Uterus (tissue), 4 donors: ENCODE measurements around the gene PTPN13. TPM values are rescaled to one million over a fixed set of nuclear protein-coding genes. Genes with fewer than 3 reads are reported as not detected.

Experiments used
- DNase-seq, 2 donors: peaks; one replicate each; pipeline ENCODE4 v3.0.0-alpha.2; 2019 to 2020
- H3K27ac ChIP-seq, 2 donors: fragments of 200-600 bp; sonication (generic); 1 replicate in 1 of 2; 2 replicates in 1 of 2; pipeline ENCODE4 v1.5.1; 2016 to 2018
- H3K27me3 ChIP-seq, 2 donors: fragments of 200-600 bp; sonication (generic); one replicate each; pipeline ENCODE4 v1.5.1; 2018 to 2019; ENCODE audit warnings: control low read depth in 1 of 2
- H3K36me3 ChIP-seq, 2 donors: fragments of 200-600 bp; sonication (generic); one replicate each; pipeline ENCODE4 v1.5.1; 2019; ENCODE audit warnings: control low read depth in 1 of 2
- H3K4me1 ChIP-seq, 2 donors: fragments of 200-600 bp; sonication (generic); one replicate each; pipeline ENCODE4 v1.5.1; 2018 to 2019; ENCODE audit warnings: control low read depth in 1 of 2
- H3K4me3 ChIP-seq, 2 donors: fragments of 200-600 bp; sonication (generic); 1 replicate in 1 of 2; 2 replicates in 1 of 2; pipeline ENCODE4 v1.5.1; 2018 to 2019; ENCODE audit warnings: mild to moderate bottlenecking in 1 of 2
- H3K9me3 ChIP-seq, 2 donors: fragments of 200-600 bp; sonication (generic); one replicate each; pipeline ENCODE4 v1.5.1; 2019; ENCODE audit warnings: control low read depth in 1 of 2
- CTCF ChIP-seq, 4 experiments: fragments of 200-600 bp in 2 of 4; fragments of 450-650 bp in 2 of 4; sonication (generic) in 2 of 4; IDR thresholded peaks; one replicate each; pipeline ENCODE4 v1.5.1; 2016 to 2019; ENCODE audit warnings: antibody characterized with exemption in 4 of 4, mild to moderate bottlenecking in 2 of 4, moderate library complexity in 1 of 4
- POLR2A ChIP-seq, 2 donors: fragments of 450-650 bp; IDR thresholded peaks; one replicate each; pipeline ENCODE4 v1.6.1; 2016; ENCODE audit warnings: antibody characterized with exemption in 2 of 2, mild to moderate bottlenecking in 1 of 2, moderate library complexity in 1 of 2
- intact Hi-C: fragments of 100-400 bp; cut with DNase I; formaldehyde crosslinking; loops from one replicate; pipeline ENCODE4 v1.15.1; 2023; ENCODE audit warnings: low total_unique reads
- total RNA-seq, 4 donors: library from RNA; depleted of rRNA in 3 of 4; stranded (reverse); fragments of >200 nt in 3 of 4; gene quantifications; one replicate each; pipeline versions ENCODE4 v1.1.0 to v1.2.4, GENCODE V29; 2014 to 2023
- donor health status: DM: yes; HTN: yes; CAD: no.

PTPN13 gene
- total RNA-seq, 4 donors from 2014 or later, result 24.3 to 79.2 (median 37.9) TPM

GRCh38 chr4:86816501-86817273 lies 222.6 kb downstream of the PTPN13 start:
- DNase-seq, result peak; percentile 39 to 52
- TF ChIP-seq POLR2A (IDR thresholded peaks at IDR 0.05) (no peak), CTCF (IDR thresholded peaks at IDR 0.05) (no peak)
- intact Hi-C loops, result no loop called here
- Histone ChIP-seq H3K27me3 (no peaks in the 10 kb centered on the region), H3K4me1 (peaks cover 0 to 5% of the 10 kb centered on the region in 2 donors), H3K27ac (peak overlapping the region; percentile 53 to 68), H3K4me3 (no peak overlapping the region), H3K9me3 (peaks cover 0 to 7% of the 10 kb centered on the region in 2 donors), H3K36me3 (no peaks in the 10 kb centered on the region)

GRCh38 chr4:86818211-86818610 lies 224.1 kb downstream of the PTPN13 start:
- Histone ChIP-seq H3K4me1 (peaks cover 0 to 5% of the 10 kb centered on the region in 2 donors), H3K27ac (no peak overlapping the region), H3K9me3 (peaks cover 0 to 7% of the 10 kb centered on the region in 2 donors), H3K36me3 (no peaks in the 10 kb centered on the region), H3K4me3 (no peak overlapping the region), H3K27me3 (no peaks in the 10 kb centered on the region)
- no peak for TF ChIP-seq CTCF (IDR thresholded peaks at IDR 0.05)
- intact Hi-C loops, result no loop called here
- DNase-seq, result no peak

- DNase-seq, result no peak
- TF ChIP-seq POLR2A (IDR thresholded peaks at IDR 0.05) (no peak), CTCF (IDR thresholded peaks at IDR 0.05) (no peak)
- Histone ChIP-seq H3K4me1 (peaks cover 0 to 5% of the 10 kb centered on the region in 2 donors), H3K4me3 (no peak overlapping the region), H3K27me3 (no peaks in the 10 kb centered on the region), H3K9me3 (peaks cover 0 to 7% of the 10 kb centered on the region in 2 donors), H3K36me3 (no peaks in the 10 kb centered on the region), H3K27ac (no peak overlapping the region)
- intact Hi-C loops, result no loop called here
Measured at GRCh38 chr4:86818841-86819240, 224.7 kb downstream of the PTPN13 start.

GRCh38 chr4:86819561-86819960 lies 225.4 kb downstream of the PTPN13 start:
- no peak overlapping the region for H3K27ac ChIP-seq
- peaks cover 0 to 7% of the 10 kb centered on the region in 2 donors for H3K9me3 ChIP-seq
- H3K4me1 ChIP-seq, result peaks cover 0 to 5% of the 10 kb centered on the region in 2 donors
- H3K27me3 ChIP-seq, result no peaks in the 10 kb centered on the region
- no peak for DNase-seq
- TF ChIP-seq CTCF (IDR thresholded peaks at IDR 0.05) (no peak), POLR2A (IDR thresholded peaks at IDR 0.05) (no peak)
- intact Hi-C loops, result no loop called here
- H3K4me3 ChIP-seq, result no peak overlapping the region
- no peaks in the 10 kb centered on the region for H3K36me3 ChIP-seq

GRCh38 chr4:86821151-86821550 lies 227.0 kb downstream of the PTPN13 start:
- Histone ChIP-seq H3K4me1 (peaks cover 0 to 5% of the 10 kb centered on the region in 2 donors), H3K27ac (no peak overlapping the region), H3K9me3 (no peaks in the 10 kb centered on the region), H3K27me3 (no peaks in the 10 kb centered on the region), H3K36me3 (no peaks in the 10 kb centered on the region), H3K4me3 (no peak overlapping the region)
- TF ChIP-seq POLR2A (IDR thresholded peaks at IDR 0.05), result no peak
- no peak for TF ChIP-seq CTCF (IDR thresholded peaks at IDR 0.05)
- intact Hi-C loops, result no loop called here
- DNase-seq, result no peak
